GM23338 (cell line): ENCODE data around the gene PGAM5. TPM values are rescaled to one million over a fixed set of nuclear protein-coding genes. Genes with fewer than 3 reads are reported as not detected.

Experiments used
- ATAC-seq: fragments of 200-7000 bp; cut with Tn5 transposase; 3 replicates; pipeline ENCODE4 v1.9.1; 2020
- DNase-seq: peaks from one replicate; pipeline ENCODE4 v3.0.0-alpha.2; 2015; ENCODE audit warnings: low spot score
- H2AFZ ChIP-seq: fragments of 200-600 bp; sonication (generic); 2 replicates; pipeline ENCODE4 v1.8.0; 2016; ENCODE audit warnings: antibody characterized with exemption, mild to moderate bottlenecking, moderate library complexity
- H3F3A ChIP-seq: fragments of 200-600 bp; sonication (generic); replicated peaks from 2 replicates; pipeline ENCODE4 v1.8.0; 2017; ENCODE audit warnings: antibody characterized with exemption, mixed run types, low read depth
- H3K27ac ChIP-seq: fragments of 200-600 bp; sonication (generic); 2 replicates; pipeline ENCODE4 v1.6.1; 2016; ENCODE audit warnings: low read depth
- H3K27me3 ChIP-seq: fragments of 200-600 bp; sonication (generic); 2 replicates; pipeline ENCODE4 v1.8.0; 2016; ENCODE audit warnings: mild to moderate bottlenecking, mixed run types, moderate library complexity; ENCODE audit not compliant: insufficient read depth
- H3K36me3 ChIP-seq: fragments of 200-600 bp; sonication (generic); 2 replicates; pipeline ENCODE4 v1.8.0; 2016; ENCODE audit warnings: mild to moderate bottlenecking; ENCODE audit not compliant: insufficient read depth
- H3K4me1 ChIP-seq: fragments of 200-600 bp; sonication (generic); 2 replicates; pipeline ENCODE4 v1.8.0; 2016; ENCODE audit warnings: mild to moderate bottlenecking, moderate library complexity; ENCODE audit not compliant: insufficient read depth
- H3K4me2 ChIP-seq: fragments of 200-600 bp; sonication (generic); 2 replicates; pipeline ENCODE4 v1.7.1; 2017; ENCODE audit warnings: mixed run types
- H3K4me3 ChIP-seq: fragments of 200-600 bp; sonication (generic); 2 replicates; pipeline ENCODE4 v1.6.1; 2016; ENCODE audit warnings: mixed run types
- H3K79me2 ChIP-seq: fragments of 200-600 bp; sonication (generic); replicated peaks from 2 replicates; pipeline ENCODE4 v1.8.0; 2017; ENCODE audit warnings: mild to moderate bottlenecking; ENCODE audit not compliant: insufficient read depth
- H3K9me2 ChIP-seq: fragments of 200-600 bp; sonication (generic); 2 replicates; pipeline ENCODE4 v1.8.0; 2017; ENCODE audit not compliant: insufficient read depth
- H4K20me1 ChIP-seq: fragments of 200-600 bp; sonication (generic); replicated peaks from 2 replicates; pipeline ENCODE4 v1.8.0; 2017; ENCODE audit warnings: mild to moderate bottlenecking; ENCODE audit not compliant: insufficient read depth
- H3K27ac Mint-ChIP-seq: 2 replicates; pipeline ENCODE4 v1.8.0; 2020; ENCODE audit warnings: inconsistent platforms, mild to moderate bottlenecking, moderate library complexity, mixed read lengths
- H3K27me3 Mint-ChIP-seq: 3 replicates; pipeline ENCODE4 v1.8.0; 2022; ENCODE audit warnings: low read depth, mild to moderate bottlenecking, moderate library complexity, mixed read lengths, inconsistent platforms; ENCODE audit not compliant: insufficient read depth, poor library complexity
- H3K36me3 Mint-ChIP-seq: 3 replicates; pipeline ENCODE4 v1.8.0; 2021; ENCODE audit warnings: low read depth, mild to moderate bottlenecking, inconsistent platforms, moderate library complexity, mixed read lengths
- H3K4me1 Mint-ChIP-seq: 3 replicates; pipeline ENCODE4 v1.8.0; 2020; ENCODE audit warnings: mild to moderate bottlenecking, inconsistent platforms, mixed read lengths
- H3K4me3 Mint-ChIP-seq: 3 replicates; pipeline ENCODE4 v1.8.0; 2021; ENCODE audit warnings: moderate library complexity, mild to moderate bottlenecking, inconsistent platforms, mixed read lengths
- H3K9me3 Mint-ChIP-seq: 3 replicates; pipeline ENCODE4 v1.8.0; 2020; ENCODE audit warnings: moderate library complexity, mild to moderate bottlenecking, inconsistent platforms, mixed read lengths
- EZH2phosphoT487 ChIP-seq: fragments of 200-600 bp; sonication (generic); IDR thresholded peaks from one replicate; pipeline ENCODE4 v1.8.1; 2018; ENCODE audit warnings: antibody characterized with exemption; ENCODE audit not compliant: unreplicated experiment
- NANOG ChIP-seq: IDR thresholded peaks from 2 replicates; pipeline ENCODE4 v1.6.1; 2016; ENCODE audit warnings: antibody characterized with exemption, borderline replicate concordance
- ZNF462 ChIP-seq: fragments of 250-450 bp; sonication (Bioruptor Pico); IDR thresholded peaks from 2 replicates; pipeline ENCODE4 v1.5.0; 2020; ENCODE audit warnings: mild to moderate bottlenecking, moderate library complexity
- polyA plus RNA-seq: library from polyadenylated mRNA; unstranded; fragments of >200 nt; fragmentation: Nextera tagmentation; extraction: Ambion mirVana; gene quantifications from 2 replicates; pipeline ENCODE4 v1.2.1, GENCODE V29; 2016
- total RNA-seq: library from RNA; depleted of rRNA; stranded (reverse); fragments of >200 nt; shearing (Covaris generic); gene quantifications from 2 replicates; pipeline ENCODE4 v1.2.3, GENCODE V29; 2014

PGAM5 gene
- total and polyA plus RNA-seq, 2 experiments from 2014 or later = 31.1 to 108 TPM

- TF ChIP-seq ZNF462 (no peak), NANOG (no peak)
Observed at GRCh38 chr12:132660996-132661395, 49.6 kb upstream of the PGAM5 start (continued).

GRCh38 chr12:132661972-132662371 is 48.7 kb upstream of the PGAM5 start:
- Mint-ChIP-seq H3K27me3 (peaks cover 2% of the 10 kb centered on the region), H3K36me3 (peaks cover 99% of the 10 kb centered on the region), H3K27ac (no peak overlapping the region), H3K4me3 (no peak overlapping the region), H3K9me3 (no peaks in the 10 kb centered on the region), H3K4me1 (no peaks in the 10 kb centered on the region)
- no peak overlapping the region for H3K27ac ChIP-seq
- no peaks in the 10 kb centered on the region for H3K79me2 ChIP-seq
- no peaks in the 10 kb centered on the region for H3K9me2 ChIP-seq
- H2AFZ ChIP-seq = no peak overlapping the region
- no peak for DNase-seq
- peaks cover 55% of the 10 kb centered on the region for H3K36me3 ChIP-seq
- H3K4me1 ChIP-seq = no peaks in the 10 kb centered on the region
- H3F3A ChIP-seq = 0 out of 2 replicates have a peak, but pooled peaks cover 12% of the 10 kb centered on the region
- H3K4me3 ChIP-seq = no peak overlapping the region
- no peaks in the 10 kb centered on the region for H3K27me3 ChIP-seq
- ATAC-seq = no peak
- no peak for TF ChIP-seq EZH2phosphoT487
- H4K20me1 ChIP-seq = peaks cover 6% of the 10 kb centered on the region
- no peak overlapping the region for H3K4me2 ChIP-seq
